Mucosa of gallbladder (tissue), 1 donor: Measurements from ENCODE around the gene HS6ST1. TPM values are rescaled to one million over a fixed set of nuclear protein-coding genes. Genes with fewer than 3 reads are reported as not detected.

Experiments
- DNase-seq: peaks from one replicate; pipeline ENCODE4 v3.0.0-alpha.2; 2020; ENCODE audit warnings: low spot score
- total RNA-seq: library from RNA; stranded (reverse); gene quantifications from one replicate; pipeline ENCODE4 v1.2.1, GENCODE V29; 2021
- donor health status: DM: no; HTN: no; CAD: no.

Gene HS6ST1
- 90.1 TPM for total RNA-seq

GRCh38 chr2:128318776-128319464 is at the start of gene HS6ST1:
HS6ST1 (minus strand) TSS chr2:128318868; CDS start chr2:128318563, 305 bp downstream.
- peak; percentile 90 for DNase-seq

- no peak for DNase-seq
Measured at GRCh38 chr2:128367601-128368359, 49.1 kb upstream of the HS6ST1 start.

- no peak for DNase-seq
Measured at GRCh38 chr2:128366713-128367511, 48.2 kb upstream of the HS6ST1 start.

GRCh38 chr2:128365217-128365905 is 46.7 kb upstream of the HS6ST1 start:
- DNase-seq: no peak

GRCh38 chr2:128364441-128364911 is 45.8 kb upstream of the HS6ST1 start:
- no peak for DNase-seq

GRCh38 chr2:128363934-128364361 is 45.3 kb upstream of the HS6ST1 start:
- no peak for DNase-seq

- DNase-seq: peak; percentile 38
Measured at GRCh38 chr2:128362889-128363228, 44.2 kb upstream of the HS6ST1 start.

GRCh38 chr2:128362176-128362888 is 43.7 kb upstream of the HS6ST1 start:
- no peak for DNase-seq

GRCh38 chr2:128361376-128362131 is 42.9 kb upstream of the HS6ST1 start:
- DNase-seq: no peak

- no peak for DNase-seq
Measured at GRCh38 chr2:128360711-128361110, 42.0 kb upstream of the HS6ST1 start.

- no peak for DNase-seq
Measured at GRCh38 chr2:128359841-128360240, 41.2 kb upstream of the HS6ST1 start.

- DNase-seq: peak; percentile 8
Measured at GRCh38 chr2:128358941-128359731, 40.5 kb upstream of the HS6ST1 start.

- peak; percentile 8 for DNase-seq
Measured at GRCh38 chr2:128357506-128358370, 39.1 kb upstream of the HS6ST1 start.

GRCh38 chr2:128356127-128356526 is 37.5 kb upstream of the HS6ST1 start:
- DNase-seq: no peak

GRCh38 chr2:128354726-128355470 is 36.2 kb upstream of the HS6ST1 start:
- DNase-seq: no peak

- no peak for DNase-seq
Measured at GRCh38 chr2:128354161-128354560, 35.5 kb upstream of the HS6ST1 start.

GRCh38 chr2:128350736-128351135 is 32.1 kb upstream of the HS6ST1 start:
- DNase-seq: no peak

- no peak for DNase-seq
Measured at GRCh38 chr2:128348701-128349100, 30.0 kb upstream of the HS6ST1 start.
